HG03571 (cell line): ENCODE measurements around the gene KCNG2.

Experiments used
- ATAC-seq: cut with Tn5 transposase; IDR thresholded peaks from one replicate; pipeline ENCODE4 v1.9.1; 2021; ENCODE audit not compliant: unreplicated experiment

Gene KCNG2

GRCh38 chr18:79768745-79769144 lies 29.0 kb upstream of the KCNG2 start:
- no peak for ATAC-seq

- no peak for ATAC-seq
These were observed 27.8 kb upstream of the KCNG2 start for GRCh38 chr18:79769698-79770500.

- no peak for ATAC-seq
These were observed 27.3 kb upstream of the KCNG2 start for GRCh38 chr18:79770501-79770815.

GRCh38 chr18:79770826-79771225 lies 26.9 kb upstream of the KCNG2 start:
- no peak for ATAC-seq

- ATAC-seq, result no peak
These were observed 26.2 kb upstream of the KCNG2 start for GRCh38 chr18:79771446-79772107.

- ATAC-seq, result no peak
These were observed 25.5 kb upstream of the KCNG2 start for GRCh38 chr18:79772108-79772864.

- ATAC-seq, result no peak
These were observed 24.7 kb upstream of the KCNG2 start for GRCh38 chr18:79772865-79773696.

GRCh38 chr18:79774111-79774510 lies 23.6 kb upstream of the KCNG2 start:
- ATAC-seq, result no peak

- no peak for ATAC-seq
These were observed 22.1 kb upstream of the KCNG2 start for GRCh38 chr18:79775441-79776221.

- no peak for ATAC-seq
These were observed 21.1 kb upstream of the KCNG2 start for GRCh38 chr18:79776674-79777073.

GRCh38 chr18:79778291-79778791 lies 19.4 kb upstream of the KCNG2 start:
- no peak for ATAC-seq

- no peak for ATAC-seq
These were observed 18.6 kb upstream of the KCNG2 start for GRCh38 chr18:79779021-79779699.

GRCh38 chr18:79779700-79780190 lies 18.0 kb upstream of the KCNG2 start:
- ATAC-seq, result no peak

- ATAC-seq, result no peak
These were observed 17.2 kb upstream of the KCNG2 start for GRCh38 chr18:79780547-79780946.

- no peak for ATAC-seq
These were observed 16.3 kb upstream of the KCNG2 start for GRCh38 chr18:79781331-79781941.

- no peak for ATAC-seq
These were observed 15.0 kb upstream of the KCNG2 start for GRCh38 chr18:79782566-79783308.

- no peak for ATAC-seq
These were observed 13.4 kb upstream of the KCNG2 start for GRCh38 chr18:79784071-79784913.
